ENCODE data around the gene BLM. TPM values are rescaled to one million over a fixed set of nuclear protein-coding genes. Genes with fewer than 3 reads are reported as not detected.

The BLM gene
- total RNA-seq, 1 donor from 2014 or later, result 0.68 TPM

- ATAC-seq (no peak), DNase-seq (ENCODE audit: low spot score) (no peak)
These were observed 26.6 kb upstream of the BLM start for GRCh38 chr15:90690585-90690984.

DNA sequence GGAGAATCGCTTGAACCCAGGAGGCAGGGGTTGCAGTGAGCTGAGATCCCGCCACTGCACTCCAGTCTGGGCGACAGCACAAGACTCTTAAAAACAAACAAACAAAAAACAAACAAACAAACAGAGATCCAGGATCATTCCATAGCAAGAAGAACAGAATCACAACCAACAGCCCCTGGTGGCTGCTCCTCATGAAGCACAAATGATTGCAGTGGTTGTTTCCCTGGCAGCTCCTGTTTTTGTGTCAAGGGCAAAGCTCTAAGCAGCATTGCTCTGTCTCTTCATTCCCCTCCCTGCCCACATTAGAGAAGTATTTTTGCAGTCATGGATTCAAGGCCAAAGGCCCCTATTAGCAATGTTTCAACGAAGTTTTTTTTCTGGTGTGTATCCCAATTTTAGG lies 25.8 kb upstream of the BLM start:
- DNase-seq (ENCODE audit: low spot score) (no peak), ATAC-seq (no peak)

DNA sequence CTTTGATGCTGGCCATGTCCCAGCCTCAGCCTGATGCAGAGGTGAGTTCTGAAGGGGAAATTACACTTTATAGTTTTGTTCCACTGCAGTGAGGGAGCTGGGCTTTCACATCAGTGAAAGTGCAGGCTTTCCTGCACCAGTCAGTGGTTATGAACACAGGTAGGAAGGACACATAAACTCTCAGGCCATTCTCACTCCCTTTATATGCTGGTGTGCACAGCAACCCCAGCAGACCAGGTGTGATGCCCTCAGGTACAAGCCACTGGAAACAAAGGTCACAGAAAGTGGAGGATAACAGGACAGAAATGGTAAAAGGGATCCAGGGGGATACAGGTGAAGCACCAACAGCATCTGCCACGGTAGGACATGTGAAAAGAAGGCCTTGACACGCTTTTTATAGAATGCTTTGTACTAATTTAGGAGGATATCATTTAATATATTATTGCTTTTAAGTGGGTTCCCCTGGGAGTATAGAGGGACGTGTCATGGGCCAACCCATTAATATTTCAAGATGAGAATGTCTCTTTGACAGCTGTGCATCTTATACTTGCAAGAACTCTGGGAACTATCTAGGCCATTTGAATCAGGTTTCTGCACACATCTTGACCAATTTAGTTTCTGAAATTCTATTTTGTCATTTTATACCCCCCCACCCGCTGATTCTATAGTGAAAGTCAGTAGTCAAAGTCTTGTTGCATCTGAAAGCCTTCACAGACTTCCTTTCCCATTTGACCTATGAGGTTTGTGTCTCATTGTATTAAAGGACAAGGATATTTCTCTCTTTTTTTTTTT lies 25.0 kb upstream of the BLM start:
- DNase-seq (ENCODE audit: low spot score), result no peak
- ATAC-seq, result no peak

DNA sequence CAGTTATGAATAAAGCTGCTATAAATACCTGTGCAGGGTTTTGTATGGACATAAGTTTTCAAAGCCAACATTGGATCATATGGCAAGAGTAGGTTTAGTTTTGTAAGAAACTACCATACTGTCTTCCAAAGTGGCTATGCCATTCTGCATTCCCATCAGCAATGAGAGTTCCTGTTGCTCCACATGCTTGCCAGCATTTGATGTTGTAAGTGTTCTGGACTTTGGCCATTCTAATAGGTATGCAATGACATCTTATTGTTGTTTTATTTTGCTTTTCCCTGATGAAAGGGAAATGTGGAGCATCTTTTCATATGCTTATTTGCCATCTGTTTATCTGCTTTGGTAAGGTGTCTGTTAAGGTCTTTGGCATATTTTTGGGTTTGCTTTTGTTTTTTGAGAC lies 22.2 kb upstream of the BLM start:
- ATAC-seq (peak; percentile 55), DNase-seq (ENCODE audit: low spot score) (no peak)

DNA sequence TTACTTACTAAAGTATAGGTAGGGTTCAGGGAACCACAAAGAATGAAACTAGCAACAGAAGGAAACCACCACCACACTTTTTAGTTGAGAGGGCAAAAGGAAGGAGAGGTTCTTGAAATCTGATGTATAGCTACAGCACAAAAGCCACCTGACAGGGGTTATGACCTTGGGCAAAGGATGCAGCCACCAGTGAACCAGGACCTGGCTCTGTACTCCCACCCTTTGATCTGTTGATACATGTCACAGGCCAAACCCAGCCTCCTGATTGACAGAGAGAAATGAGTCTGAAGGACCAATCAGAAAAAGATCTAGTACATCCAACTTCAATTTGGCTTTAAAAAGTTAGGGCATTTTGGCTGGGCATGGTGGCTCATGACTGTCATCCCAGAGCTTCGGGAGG lies 20.0 kb upstream of the BLM start:
- ATAC-seq, result no peak
- no peak for DNase-seq (ENCODE audit: low spot score)

DNA sequence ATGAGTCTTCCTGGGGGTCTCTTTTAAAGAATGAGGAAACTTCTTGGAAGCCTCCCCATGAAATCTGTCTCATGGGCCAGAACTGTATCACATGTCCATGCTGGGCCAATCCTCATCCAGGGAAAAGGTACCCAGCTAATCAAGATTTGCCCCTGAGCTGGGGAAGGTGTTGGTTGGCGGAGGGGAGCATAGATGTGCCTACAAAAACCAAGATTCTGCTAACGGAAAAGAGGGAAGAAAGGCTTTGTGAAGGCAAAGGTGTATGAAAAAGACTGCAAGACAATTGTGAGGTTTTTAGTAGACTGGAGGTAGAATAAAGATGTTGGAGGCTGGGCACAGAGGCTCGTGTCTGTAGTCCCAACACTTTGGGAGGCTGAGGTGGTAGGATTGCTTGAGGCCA lies 18.5 kb upstream of the BLM start:
- ATAC-seq, result no peak
- DNase-seq (ENCODE audit: low spot score), result no peak

GRCh38 chr15:90701048-90701447 lies 16.1 kb upstream of the BLM start:
- ATAC-seq, result no peak
- no peak for DNase-seq (ENCODE audit: low spot score)

DNA sequence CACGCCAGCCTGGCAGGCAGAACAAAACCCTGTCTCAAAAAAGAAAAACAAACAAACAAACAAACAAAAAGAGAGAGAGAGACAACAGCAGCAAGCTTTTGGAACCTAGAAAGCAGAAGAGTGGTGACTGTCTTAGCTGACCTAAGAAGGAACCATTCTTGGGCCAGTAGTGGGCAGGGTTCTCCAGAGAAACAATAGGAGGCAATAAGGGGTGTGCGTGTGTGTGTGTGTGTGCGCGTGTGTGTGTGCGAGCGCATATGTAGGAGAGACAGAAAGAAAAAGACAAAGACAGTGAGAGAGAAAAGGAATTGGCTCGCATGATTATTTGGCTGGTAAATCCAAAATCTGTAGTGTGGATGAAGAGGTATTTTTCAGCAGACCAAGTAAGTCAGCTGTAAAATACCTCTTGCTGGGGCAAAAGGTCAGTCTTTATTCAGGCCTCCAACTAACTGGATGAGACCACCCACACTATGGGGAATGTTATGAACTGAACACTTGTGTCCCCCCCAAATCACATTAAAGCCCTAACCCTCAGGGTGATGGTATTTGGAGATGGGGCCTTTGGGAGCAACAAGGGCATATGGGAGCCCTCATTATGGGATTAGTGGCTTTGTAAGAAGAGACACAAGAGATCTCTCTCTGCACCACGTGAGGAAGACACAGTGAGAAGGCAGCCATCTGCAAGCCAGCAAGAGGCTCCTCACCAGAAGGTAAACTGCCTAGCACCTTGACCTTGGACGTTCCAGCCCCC lies 15.1 kb upstream of the BLM start:
- ATAC-seq (peak; percentile 36), DNase-seq (ENCODE audit: low spot score) (no peak)

GRCh38 chr15:90703455-90703854 lies 13.7 kb upstream of the BLM start:
- no peak for DNase-seq (ENCODE audit: low spot score)
- ATAC-seq, result no peak

DNA sequence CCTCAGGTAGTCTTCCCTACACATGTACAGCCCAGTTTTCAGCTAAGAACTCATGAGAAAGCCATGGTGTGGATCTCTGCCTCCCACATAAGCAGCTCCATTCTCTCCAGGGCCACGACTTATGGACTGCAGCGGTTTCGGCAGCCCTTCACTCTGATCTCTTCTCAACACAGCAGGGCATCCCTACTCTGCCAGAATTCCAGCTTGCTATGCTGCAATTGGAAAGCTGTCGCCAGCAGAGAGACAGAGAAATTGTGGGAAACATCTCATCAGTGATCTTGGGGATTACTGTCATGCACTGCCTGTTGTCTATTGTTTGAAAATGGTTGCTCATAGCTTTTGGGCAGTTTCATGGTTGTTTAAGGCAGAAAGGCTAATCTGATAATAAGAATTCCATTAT lies 11.9 kb upstream of the BLM start:
- DNase-seq (ENCODE audit: low spot score), result no peak
- no peak for ATAC-seq

DNA sequence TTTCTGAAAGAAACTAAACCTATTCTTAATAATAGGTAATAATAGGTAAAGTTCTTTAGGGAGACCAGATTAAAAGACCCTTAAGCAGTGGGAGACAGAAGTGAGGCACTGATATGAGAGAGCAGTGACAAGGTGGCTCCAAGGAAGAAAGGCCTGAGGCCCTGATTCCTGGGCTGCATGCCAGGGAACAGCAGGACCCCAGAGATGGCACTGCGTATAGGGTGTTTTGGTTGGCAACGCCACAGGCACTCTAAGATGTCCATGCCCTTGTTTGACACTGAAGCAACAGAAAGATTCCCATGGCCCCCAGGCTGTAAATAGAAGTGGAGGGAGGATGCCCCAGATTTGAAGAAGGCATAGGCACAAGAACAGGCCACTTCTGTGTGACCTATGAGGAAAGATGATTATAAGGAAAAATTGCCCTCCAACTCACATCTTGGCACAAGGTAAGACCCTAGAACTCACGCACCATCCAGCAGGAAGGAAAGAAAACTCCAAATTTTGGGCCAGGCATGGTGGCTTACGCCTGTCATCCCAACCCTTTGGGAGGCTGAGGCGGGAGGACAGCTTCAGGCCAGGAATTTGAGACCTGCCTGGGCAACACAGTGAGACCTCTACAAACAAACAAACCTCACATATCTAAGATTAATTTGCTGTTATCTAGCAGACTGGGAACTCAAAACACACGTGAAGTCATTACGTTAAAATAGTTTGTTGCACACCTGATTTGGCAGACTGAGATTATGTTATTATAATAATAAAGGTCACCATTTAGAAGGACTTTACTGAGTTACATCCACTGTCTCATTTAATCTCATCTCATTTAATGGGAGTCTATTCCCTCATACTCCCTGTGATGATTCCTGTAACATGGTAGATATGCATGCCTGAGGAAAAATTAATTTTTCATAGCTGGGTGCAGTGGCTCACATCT lies 10.5 kb upstream of the BLM start:
- ATAC-seq (no peak), DNase-seq (ENCODE audit: low spot score) (no peak)

DNA sequence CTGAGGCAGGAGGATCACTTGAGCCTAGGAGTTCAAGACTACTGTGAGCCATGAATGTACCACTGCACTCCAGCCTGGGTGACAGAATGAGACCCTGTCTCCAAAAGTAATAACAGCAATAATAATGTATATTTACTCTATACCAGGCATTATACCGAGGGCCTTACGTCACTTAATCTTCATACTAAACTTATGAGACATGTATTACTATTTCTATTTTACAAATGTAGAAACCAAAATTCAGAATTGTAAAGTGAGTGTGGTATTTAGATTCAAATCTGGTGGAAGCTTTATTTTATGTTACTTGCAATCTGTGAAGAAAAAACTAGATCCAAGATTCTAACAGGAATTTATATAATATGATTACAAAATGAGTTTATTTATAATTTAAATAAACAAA lies 9.7 kb upstream of the BLM start:
- ATAC-seq (no peak), DNase-seq (ENCODE audit: low spot score) (no peak)

DNA sequence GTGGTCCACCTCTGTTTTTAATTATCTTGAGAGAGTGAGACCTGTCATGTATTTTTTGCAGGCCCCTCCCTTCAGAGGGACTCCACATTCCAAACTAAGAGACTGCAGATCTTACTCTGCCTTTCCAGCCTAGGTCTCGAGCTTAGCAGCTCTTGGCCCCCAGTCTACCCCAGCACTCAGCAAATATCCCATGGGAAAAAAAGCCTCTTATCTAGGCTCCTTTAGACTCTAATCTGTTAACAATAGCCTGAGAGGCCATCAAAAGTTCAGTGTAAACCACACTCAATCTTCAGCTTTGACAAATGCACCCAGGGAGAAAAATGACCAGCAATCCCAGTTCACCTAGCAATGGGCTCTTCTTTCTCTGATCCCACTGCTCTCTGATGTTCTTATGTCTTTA lies 8.6 kb upstream of the BLM start:
- no peak for ATAC-seq
- no peak for DNase-seq (ENCODE audit: low spot score)

DNA sequence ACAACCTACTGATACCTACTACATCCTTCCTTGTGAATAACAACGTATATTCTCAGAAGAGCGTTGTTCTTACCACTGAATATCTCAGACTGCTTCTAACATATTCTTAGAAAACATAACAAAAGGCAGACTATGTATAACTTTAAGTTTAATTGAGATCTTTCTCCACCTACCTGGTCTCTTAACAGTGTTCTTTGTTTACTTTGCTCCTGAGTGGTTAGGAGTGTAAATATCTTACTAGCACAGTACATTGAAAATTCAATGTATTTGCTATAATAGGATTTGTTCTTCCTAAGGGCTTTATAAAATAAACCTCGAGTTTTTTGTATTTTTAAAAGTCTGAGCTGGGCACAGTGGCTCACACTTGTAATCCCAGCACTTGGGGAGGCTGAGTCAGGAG lies 7.9 kb upstream of the BLM start:
- ATAC-seq, result no peak
- no peak for DNase-seq (ENCODE audit: low spot score)

- no peak for ATAC-seq
- DNase-seq (ENCODE audit: low spot score), result no peak
These were observed 6.6 kb upstream of the BLM start for GRCh38 chr15:90710436-90711027.

GRCh38 chr15:90711418-90711824 lies 5.7 kb upstream of the BLM start:
- DNase-seq (ENCODE audit: low spot score), result no peak
- ATAC-seq, result no peak

DNA sequence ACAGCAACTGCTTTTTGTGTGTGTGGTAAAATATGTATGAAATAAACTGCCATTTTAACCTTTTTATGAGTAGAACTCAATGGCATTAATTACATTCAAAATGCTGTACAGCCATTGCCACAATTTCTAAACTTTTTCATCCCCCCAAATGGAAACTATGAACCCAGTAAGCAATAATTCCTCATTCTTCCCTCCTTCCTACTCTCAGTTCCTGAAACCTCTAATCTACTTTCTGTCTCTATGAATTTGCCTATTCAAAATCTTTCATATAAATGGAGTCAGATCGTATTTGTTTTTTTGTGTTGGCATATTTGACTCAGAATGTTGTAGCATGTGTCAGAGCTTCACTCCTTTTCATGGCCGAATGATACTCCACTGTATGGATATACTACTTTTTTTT lies 5.3 kb upstream of the BLM start:
- ATAC-seq, result no peak

GRCh38 chr15:90713081-90713480 lies 4.1 kb upstream of the BLM start:
- DNase-seq (ENCODE audit: low spot score) (no peak), ATAC-seq (no peak)

More for the DNA sequence above, 5.3 kb upstream of the BLM start:
- DNase-seq (ENCODE audit: low spot score), result no peak

DNA sequence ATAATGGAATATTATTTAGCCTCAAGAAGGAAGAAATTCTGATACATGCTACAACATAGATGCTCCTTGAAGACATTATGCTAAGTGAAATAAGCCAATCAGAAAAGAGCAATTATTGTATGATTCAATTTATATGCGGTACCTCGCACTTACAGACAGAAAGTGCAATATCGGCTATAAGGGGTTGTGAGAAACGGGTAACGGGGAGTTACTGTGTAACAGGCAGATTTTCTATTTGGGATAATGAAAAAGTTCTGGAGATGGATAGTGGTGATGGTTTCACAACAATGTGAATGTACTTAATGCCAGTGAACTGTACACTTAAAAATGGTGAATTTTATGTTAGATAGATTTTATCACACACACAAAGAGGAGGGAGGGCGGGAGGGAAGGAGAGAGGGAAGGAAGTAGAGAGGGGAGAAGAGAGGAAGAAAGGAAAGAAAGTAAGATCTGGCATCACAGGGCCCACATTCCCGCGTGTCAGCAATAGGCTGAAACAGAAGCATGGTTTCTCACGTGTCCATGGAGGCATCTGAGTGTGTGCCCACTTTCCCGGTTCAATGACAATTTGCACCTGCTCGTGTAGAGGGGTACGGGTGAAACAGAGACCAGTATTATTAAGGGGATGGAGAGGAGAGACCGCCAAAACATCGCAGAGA lies 700 bp upstream of the BLM start:
- no peak for DNase-seq (ENCODE audit: low spot score)
- ATAC-seq, result no peak

- ATAC-seq, result no peak
- DNase-seq (ENCODE audit: low spot score), result no peak
These were observed 1.1 kb downstream of the BLM start for GRCh38 chr15:90718232-90718631.

- DNase-seq (ENCODE audit: low spot score), result no peak
- no peak for ATAC-seq
These were observed 3.0 kb downstream of the BLM start for GRCh38 chr15:90720131-90720530.

Data from left lobe of liver (tissue), 2 donors.